CD4-positive, alpha-beta T cell (primary cell): ENCODE data around the gene ASB7. TPM values are rescaled to one million over a fixed set of nuclear protein-coding genes. Genes with fewer than 3 reads are reported as not detected.

ENCODE experiments used
- ATAC-seq: fragments of 200-7000 bp; cut with Tn5 transposase; one replicate; pipeline ENCODE4 v1.10.0; 2022; ENCODE audit warnings: mild to moderate bottlenecking; ENCODE audit not compliant: poor library complexity
- CTCF ChIA-PET: fragments of 350-600 bp; sonication (Branson Sonifier 250); formaldehyde crosslinking; loops from one replicate; lab custom pipeline; 2021; ENCODE audit warnings: antibody characterized with exemption, inconsistent platforms; lab: Charles Lee
- POLR2A ChIA-PET: fragments of 350-600 bp; sonication (Branson Sonifier 250); formaldehyde crosslinking; loops from one replicate; lab custom pipeline; 2021; ENCODE audit warnings: antibody characterized with exemption, inconsistent platforms; lab: Charles Lee
- DNase-seq, 14 experiments: peaks; one replicate each; pipeline ENCODE4 v3.0.0-alpha.2; 2013 to 2020; ENCODE audit warnings: mixed read lengths in 2 of 14
- H3K27ac ChIP-seq, 2 donors: one replicate each; pipeline versions ENCODE4 v1.5.1 to v1.7.0; 2013; ENCODE audit warnings: low read length in 2 of 2, low read depth in 1 of 2, mild to moderate bottlenecking in 1 of 2
- H3K27me3 ChIP-seq, 2 experiments: 1 replicate in 1 of 2; 2 replicates in 1 of 2; pipeline versions ENCODE4 v1.6.1 to v1.7.0; 2013; ENCODE audit warnings: low read length in 2 of 2, control low read depth in 1 of 2, mild to moderate bottlenecking in 1 of 2, moderate library complexity in 1 of 2; ENCODE audit not compliant: insufficient read depth in 2 of 2, control insufficient read depth in 1 of 2
- H3K36me3 ChIP-seq: one replicate; pipeline ENCODE4 v1.6.1; 2013; ENCODE audit warnings: low read length, control low read depth; ENCODE audit not compliant: insufficient read depth
- H3K4me1 ChIP-seq: one replicate; pipeline ENCODE4 v1.6.1; 2013; ENCODE audit warnings: low read length, control low read depth; ENCODE audit not compliant: insufficient read depth
- H3K4me3 ChIP-seq: one replicate; pipeline ENCODE4 v1.5.1; 2013; ENCODE audit warnings: mild to moderate bottlenecking, low read length, moderate library complexity
- H3K9me3 ChIP-seq, 2 experiments: 1 replicate in 1 of 2; 2 replicates in 1 of 2; pipeline versions ENCODE4 v1.6.1 to v1.7.0; 2013; ENCODE audit warnings: low read length in 2 of 2, mild to moderate bottlenecking in 2 of 2, control low read depth in 1 of 2, moderate library complexity in 1 of 2; ENCODE audit not compliant: control insufficient read depth in 1 of 2, insufficient read depth in 1 of 2
- H3K27ac Mint-ChIP-seq: one replicate; pipeline ENCODE4 v1.8.0; 2020; ENCODE audit warnings: mixed read lengths
- H3K27me3 Mint-ChIP-seq: one replicate; pipeline ENCODE4 v1.8.0; 2021; ENCODE audit warnings: mixed read lengths
- H3K36me3 Mint-ChIP-seq: one replicate; pipeline ENCODE4 v1.8.0; 2021; ENCODE audit warnings: low read depth, mixed read lengths
- H3K4me1 Mint-ChIP-seq: one replicate; pipeline ENCODE4 v1.8.0; 2021; ENCODE audit warnings: low read depth, mixed read lengths
- H3K4me3 Mint-ChIP-seq: one replicate; pipeline ENCODE4 v1.8.0; 2020; ENCODE audit warnings: mild to moderate bottlenecking, mixed read lengths
- H3K9me3 Mint-ChIP-seq: one replicate; pipeline ENCODE4 v1.8.0; 2020; ENCODE audit warnings: mixed read lengths
- intact Hi-C, 2 experiments: fragments of 100-400 bp; cut with DNase I in 1 of 2; cut with micrococcal nuclease in 1 of 2; formaldehyde crosslinking; loops; one replicate each; pipeline versions ENCODE4 v1.15.1 to v1.9.0; 2023 to 2025; cut with DNase I, micrococcal nuclease
- total RNA-seq, 174 experiments: library from RNA in 2 of 174; stranded (reverse) in 2 of 174; gene quantifications; one replicate each; pipeline ENCODE4 v1.2.3 and lab custom pipeline; 2021 to 2026
- TF ChIP-seq, protein P1 (sequence below): fragments of 200-600 bp; IDR thresholded peaks from one replicate; pipeline ENCODE4 v1.8.0; 2022; ENCODE audit warnings: antibody characterized with exemption, mild to moderate bottlenecking

ASB7 gene
- total RNA-seq, 2 experiments from 2014 or later: 14.9 to 16.7 TPM

- Histone ChIP-seq H3K4me3 (no peak overlapping the region), H3K9me3 (no peaks in the 10 kb centered on the region), H3K4me1 (no peaks in the 10 kb centered on the region), H3K27me3 (no peaks in the 10 kb centered on the region), H3K27ac (no peak overlapping the region), H3K36me3 (peaks cover 79% of the 10 kb centered on the region)
- TF ChIP-seq, protein P1, sequence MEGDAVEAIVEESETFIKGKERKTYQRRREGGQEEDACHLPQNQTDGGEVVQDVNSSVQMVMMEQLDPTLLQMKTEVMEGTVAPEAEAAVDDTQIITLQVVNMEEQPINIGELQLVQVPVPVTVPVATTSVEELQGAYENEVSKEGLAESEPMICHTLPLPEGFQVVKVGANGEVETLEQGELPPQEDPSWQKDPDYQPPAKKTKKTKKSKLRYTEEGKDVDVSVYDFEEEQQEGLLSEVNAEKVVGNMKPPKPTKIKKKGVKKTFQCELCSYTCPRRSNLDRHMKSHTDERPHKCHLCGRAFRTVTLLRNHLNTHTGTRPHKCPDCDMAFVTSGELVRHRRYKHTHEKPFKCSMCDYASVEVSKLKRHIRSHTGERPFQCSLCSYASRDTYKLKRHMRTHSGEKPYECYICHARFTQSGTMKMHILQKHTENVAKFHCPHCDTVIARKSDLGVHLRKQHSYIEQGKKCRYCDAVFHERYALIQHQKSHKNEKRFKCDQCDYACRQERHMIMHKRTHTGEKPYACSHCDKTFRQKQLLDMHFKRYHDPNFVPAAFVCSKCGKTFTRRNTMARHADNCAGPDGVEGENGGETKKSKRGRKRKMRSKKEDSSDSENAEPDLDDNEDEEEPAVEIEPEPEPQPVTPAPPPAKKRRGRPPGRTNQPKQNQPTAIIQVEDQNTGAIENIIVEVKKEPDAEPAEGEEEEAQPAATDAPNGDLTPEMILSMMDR: no peak
- H3K36me3 Mint-ChIP-seq: peaks cover 81% of the 10 kb centered on the region
- ATAC-seq (no peak), DNase-seq (no peak)
- H3K4me1 Mint-ChIP-seq: peaks cover 32% of the 10 kb centered on the region
- H3K27me3 Mint-ChIP-seq: no peaks in the 10 kb centered on the region
- H3K27ac Mint-ChIP-seq: no peak overlapping the region
- intact Hi-C loops: no loop called here
- no peaks in the 10 kb centered on the region for H3K9me3 Mint-ChIP-seq
- ChIA-PET CTCF (no interaction called here), POLR2A (no interaction called here)
- no peak overlapping the region for H3K4me3 Mint-ChIP-seq
Observed at GRCh38 chr15:100616700-100617099, 14.3 kb downstream of the ASB7 start.

DNA sequence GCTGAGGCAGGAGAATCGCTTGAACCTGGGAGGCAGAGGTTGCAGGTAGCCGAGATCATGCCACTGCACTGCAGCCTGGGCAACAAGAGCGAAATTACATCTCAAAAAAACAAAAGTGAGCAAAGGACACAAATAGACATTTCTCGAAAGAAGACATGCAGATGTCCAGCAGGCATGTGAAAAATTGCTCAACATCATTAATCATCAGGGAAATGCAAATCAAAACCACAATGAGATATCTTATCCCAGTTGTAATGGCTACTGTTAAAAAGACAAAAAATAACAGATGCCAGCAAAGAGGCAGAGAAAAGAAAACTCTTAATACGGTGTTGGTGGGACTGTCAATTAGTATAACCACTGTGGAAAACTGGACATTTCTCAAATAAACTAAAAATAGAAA, 20.9 kb downstream of the ASB7 start:
- intact Hi-C loops: no loop called here
- Histone ChIP-seq H3K27ac (no peak overlapping the region), H3K36me3 (peaks cover 29% of the 10 kb centered on the region), H3K4me1 (no peaks in the 10 kb centered on the region), H3K27me3 (no peaks in the 10 kb centered on the region), H3K9me3 (no peaks in the 10 kb centered on the region), H3K4me3 (no peak overlapping the region)
- ATAC-seq (no peak), DNase-seq (no peak)
- no peak overlapping the region for H3K27ac Mint-ChIP-seq
- peaks cover 32% of the 10 kb centered on the region for H3K36me3 Mint-ChIP-seq
- POLR2A ChIA-PET: no interaction called here
- no peaks in the 10 kb centered on the region for H3K9me3 Mint-ChIP-seq
- CTCF ChIA-PET: no interaction called here
- TF ChIP-seq, protein P1: no peak
- H3K4me3 Mint-ChIP-seq: no peak overlapping the region
- peaks cover 12% of the 10 kb centered on the region for H3K4me1 Mint-ChIP-seq
- no peaks in the 10 kb centered on the region for H3K27me3 Mint-ChIP-seq

GRCh38 chr15:100627789-100628395, 25.5 kb downstream of the ASB7 start:
- Mint-ChIP-seq H3K27ac (no peak overlapping the region), H3K36me3 (peaks cover 43% of the 10 kb centered on the region), H3K4me1 (peaks cover 31% of the 10 kb centered on the region), H3K4me3 (no peak overlapping the region), H3K9me3 (no peaks in the 10 kb centered on the region), H3K27me3 (no peaks in the 10 kb centered on the region)
- Histone ChIP-seq H3K9me3 (no peaks in the 10 kb centered on the region), H3K4me1 (peaks cover 8% of the 10 kb centered on the region), H3K4me3 (no peak overlapping the region), H3K27me3 (no peaks in the 10 kb centered on the region), H3K27ac (no peak overlapping the region), H3K36me3 (peaks cover 34% of the 10 kb centered on the region)
- TF ChIP-seq, protein P1: peak; percentile 96
- ChIA-PET POLR2A (no interaction called here), CTCF (interaction anchor here (1.2 kb wide), 1 partner anchor 20 kb away, joined by 3 read pairs; no protein-coding TSS in a partner anchor)
- peak; percentile 92 for ATAC-seq
- intact Hi-C loops: loop anchor here (1.0 to 5.0 kb wide), 4 partner anchors 245 to 629 kb away; no protein-coding TSS in a partner anchor
- DNase-seq: peak; percentile 43 to 85 (median 54)
